AG04450 (cell line): ENCODE results near the gene ROPN1L. TPM values are rescaled to one million over a fixed set of nuclear protein-coding genes. Genes with fewer than 3 reads are reported as not detected.

Experiments used
- CTCF ChIA-PET: fragments of 300-600, 350-600 bp; formaldehyde crosslinking; extraction: SDS; loops from one replicate; lab custom pipeline; 2022; ENCODE audit warnings: antibody characterized with exemption, inconsistent platforms; lab: Charles Lee
- POLR2A ChIA-PET: fragments of 350-600 bp; formaldehyde crosslinking; extraction: SDS; loops from one replicate; lab custom pipeline; 2021; ENCODE audit warnings: antibody characterized with exemption, inconsistent platforms; lab: Yijun Ruan, JAX
- DNase-seq: peaks from one replicate; pipeline ENCODE4 v3.0.0-alpha.2; 2011; ENCODE audit warnings: low read depth, low spot score
- H3K27ac ChIP-seq: one replicate; pipeline ENCODE4 v1.5.1; 2012; ENCODE audit warnings: low read depth, low read length, control low read depth
- H3K27me3 ChIP-seq: one replicate; pipeline ENCODE4 v1.6.0; 2012; ENCODE audit warnings: low read length; ENCODE audit not compliant: control insufficient read depth, insufficient read depth
- H3K4me3 ChIP-seq: 2 replicates; pipeline ENCODE4 v1.5.1; 2011; ENCODE audit warnings: mild to moderate bottlenecking, low read depth, low read length, control low read depth
- H3K9me3 ChIP-seq: 2 replicates; pipeline ENCODE4 v1.5.1; 2012; ENCODE audit warnings: low read length; ENCODE audit not compliant: control insufficient read depth, insufficient read depth
- CTCF ChIP-seq: IDR thresholded peaks from 2 replicates; pipeline ENCODE4 v1.5.1; 2011; ENCODE audit warnings: low read depth, low read length, control low read depth, inconsistent platforms
- polyA plus RNA-seq: library from polyadenylated mRNA; depleted of rRNA; stranded (reverse); fragments of >200 nt; gene quantifications from 2 replicates; pipeline ENCODE4 v1.2.3, GENCODE V29; 2011

ROPN1L gene
- polyA plus RNA-seq, 1 experiment, result 0.24 TPM

GRCh38 chr5:10502578-10502977 is 60.9 kb downstream of the ROPN1L start:
- Histone ChIP-seq H3K27me3 (no peaks in the 10 kb centered on the region), H3K9me3 (no peaks in the 10 kb centered on the region), H3K27ac (no peak overlapping the region), H3K4me3 (no peak overlapping the region)
- ChIA-PET POLR2A (no interaction called here), CTCF (interaction anchor here (2.3 kb wide), 1 partner anchor 50 kb away, joined by 8 read pairs; no protein-coding TSS in a partner anchor)
- TF ChIP-seq CTCF, result no peak
- no peak for DNase-seq

GRCh38 chr5:10503321-10503720 is 61.6 kb downstream of the ROPN1L start:
- H3K27me3 ChIP-seq, result no peaks in the 10 kb centered on the region
- ChIA-PET CTCF (interaction anchor here (1.2 kb wide), 1 partner anchor 47 kb away, joined by 3 read pairs; no protein-coding TSS in a partner anchor), POLR2A (no interaction called here)
- no peak overlapping the region for H3K27ac ChIP-seq
- TF ChIP-seq CTCF, result no peak
- no peaks in the 10 kb centered on the region for H3K9me3 ChIP-seq
- DNase-seq, result no peak
- H3K4me3 ChIP-seq, result no peak overlapping the region

- H3K9me3 ChIP-seq, result no peaks in the 10 kb centered on the region
- TF ChIP-seq CTCF, result no peak
- ChIA-PET CTCF (interaction anchor here (1.2 to 1.6 kb wide), 2 partner anchors 46 to 123 kb away, joined by 3 read pairs; no protein-coding TSS in a partner anchor), POLR2A (no interaction called here)
- DNase-seq, result no peak
- H3K27ac ChIP-seq, result no peak overlapping the region
- no peaks in the 10 kb centered on the region for H3K27me3 ChIP-seq
- no peak overlapping the region for H3K4me3 ChIP-seq
Measured at GRCh38 chr5:10503997-10504793, 62.5 kb downstream of the ROPN1L start.

- CTCF ChIA-PET, result interaction anchor here (0.6 to 1.6 kb wide), 2 partner anchors 11 to 122 kb away, joined by 3 to 4 read pairs; no protein-coding TSS in a partner anchor
- Histone ChIP-seq H3K9me3 (peaks cover 2% of the 10 kb centered on the region; the same call in 1 of the 2 replicates), H3K4me3 (no peak overlapping the region), H3K27me3 (no peaks in the 10 kb centered on the region), H3K27ac (no peak overlapping the region)
- no peak for TF ChIP-seq CTCF
- POLR2A ChIA-PET, result no interaction called here
- no peak for DNase-seq
Measured at GRCh38 chr5:10505517-10506095, 63.9 kb downstream of the ROPN1L start.

GRCh38 chr5:10506535-10506934 is 64.9 kb downstream of the ROPN1L start:
- TF ChIP-seq CTCF, result no peak
- H3K4me3 ChIP-seq, result no peak overlapping the region
- ChIA-PET CTCF (no interaction called here), POLR2A (no interaction called here)
- no peak overlapping the region for H3K27ac ChIP-seq
- H3K27me3 ChIP-seq, result no peaks in the 10 kb centered on the region
- H3K9me3 ChIP-seq, result peaks cover 3% of the 10 kb centered on the region; the same call in 1 of the 2 replicates
- DNase-seq, result no peak
